B cell (primary cell): ENCODE data around the gene TACO1. TPM values are rescaled to one million over a fixed set of nuclear protein-coding genes. Genes with fewer than 3 reads are reported as not detected.

ENCODE experiments used
- ATAC-seq: fragments of 200-7000 bp; cut with Tn5 transposase; one replicate; pipeline ENCODE4 v1.10.0; 2021; ENCODE audit warnings: low read depth, mild to moderate bottlenecking, moderate number of reproducible peaks, moderate library complexity
- CTCF ChIA-PET: fragments of 350-600 bp; sonication (Branson Sonifier 250); formaldehyde crosslinking; loops from one replicate; lab custom pipeline; 2021; ENCODE audit warnings: antibody characterized with exemption, inconsistent platforms; lab: Charles Lee
- POLR2A ChIA-PET: fragments of 350-600 bp; sonication (Branson Sonifier 250); formaldehyde crosslinking; loops from one replicate; lab custom pipeline; 2021; ENCODE audit warnings: antibody characterized with exemption; lab: Charles Lee
- DNase-seq: peaks from one replicate; pipeline ENCODE4 v3.0.0; 2013
- H2AFZ ChIP-seq: 2 replicates; pipeline ENCODE4 v1.6.1; 2012; ENCODE audit warnings: mild to moderate bottlenecking, low read depth, low read length; ENCODE audit not compliant: insufficient read depth, poor library complexity, severe bottlenecking
- H3K27ac ChIP-seq, 2 donors: 1 replicate in 1 of 2; 2 replicates in 1 of 2; pipeline ENCODE4 v1.5.1; 2012 to 2013; ENCODE audit warnings: low read length in 2 of 2, mild to moderate bottlenecking in 2 of 2, moderate library complexity in 1 of 2
- H3K27me3 ChIP-seq, 4 experiments: fragments of 200-600 bp in 1 of 4; sonication (generic) in 1 of 4; replicated peaks in 1 of 4; 1 replicate in 2 of 4; 2 replicates in 2 of 4; pipeline versions ENCODE4 v1.6.1 to v1.7.0; 2013 to 2016; ENCODE audit warnings: low read length in 3 of 4, mild to moderate bottlenecking in 2 of 4, mixed read lengths in 1 of 4, moderate library complexity in 1 of 4; ENCODE audit not compliant: insufficient read depth in 4 of 4, control insufficient read depth in 3 of 4; ENCODE audit errors: control extremely low read depth in 1 of 4
- H3K36me3 ChIP-seq, 2 experiments: replicated peaks in 1 of 2; 1 replicate in 1 of 2; 2 replicates in 1 of 2; pipeline versions ENCODE4 v1.6.1 to v1.7.1; 2013; ENCODE audit warnings: low read length in 1 of 2; ENCODE audit not compliant: insufficient read depth in 2 of 2, control insufficient read depth in 1 of 2; ENCODE audit errors: control extremely low read depth in 1 of 2, extremely low read depth in 1 of 2
- H3K4me1 ChIP-seq, 2 donors: fragments of 200-600 bp in 1 of 2; sonication (generic) in 1 of 2; 1 replicate in 1 of 2; 2 replicates in 1 of 2; pipeline versions ENCODE4 v1.5.1 to v1.6.1; 2013 to 2017; ENCODE audit warnings: low read length in 2 of 2; ENCODE audit not compliant: control insufficient read depth in 2 of 2, insufficient read depth in 2 of 2
- H3K4me2 ChIP-seq: replicated peaks from 2 replicates; pipeline ENCODE3; 2012; ENCODE audit warnings: mild to moderate bottlenecking, low read depth, low read length; ENCODE audit not compliant: poor library complexity, severe bottlenecking
- H3K4me3 ChIP-seq, 5 experiments: fragments of 200-600 bp in 1 of 5; sonication (generic) in 1 of 5; 1 replicate in 3 of 5; 2 replicates in 2 of 5; pipeline versions ENCODE4 v1.5.1 to v1.7.0; 2011 to 2016; ENCODE audit warnings: low read length in 4 of 5, mild to moderate bottlenecking in 4 of 5, low read depth in 2 of 5, control low read depth in 1 of 5, moderate library complexity in 1 of 5; ENCODE audit not compliant: insufficient read depth in 1 of 5; ENCODE audit errors: control extremely low read depth in 1 of 5, extremely low read depth in 1 of 5
- H3K79me2 ChIP-seq: fragments of 200-600 bp; sonication (generic); one replicate; pipeline ENCODE4 v1.6.0; 2016; ENCODE audit warnings: low read length; ENCODE audit not compliant: control insufficient read depth, insufficient read depth
- H3K9ac ChIP-seq: fragments of 200-600 bp; sonication (generic); 2 replicates; pipeline ENCODE4 v1.6.1; 2017; ENCODE audit warnings: mild to moderate bottlenecking, low read length, moderate library complexity
- H3K9me3 ChIP-seq, 3 donors: one replicate each; pipeline versions ENCODE4 v1.6.1 to v1.7.1; 2013; ENCODE audit warnings: low read length in 2 of 3; ENCODE audit not compliant: control insufficient read depth in 2 of 3, insufficient read depth in 1 of 3; ENCODE audit errors: control extremely low read depth in 1 of 3
- H4K20me1 ChIP-seq: 2 replicates; pipeline ENCODE4 v1.6.0; 2012; ENCODE audit warnings: mild to moderate bottlenecking, low read length; ENCODE audit not compliant: insufficient read depth, control insufficient read depth, poor library complexity, severe bottlenecking
- H3K27ac Mint-ChIP-seq: one replicate; pipeline ENCODE4 v1.8.0; 2021; ENCODE audit warnings: mixed read lengths
- H3K27me3 Mint-ChIP-seq: one replicate; pipeline ENCODE4 v1.8.0; 2021; ENCODE audit warnings: mixed read lengths
- H3K4me1 Mint-ChIP-seq: one replicate; pipeline ENCODE4 v1.8.0; 2021; ENCODE audit warnings: mixed read lengths
- H3K4me3 Mint-ChIP-seq: one replicate; pipeline ENCODE4 v1.8.0; 2021; ENCODE audit warnings: mixed read lengths
- H3K9me3 Mint-ChIP-seq: one replicate; pipeline ENCODE4 v1.8.0; 2022; ENCODE audit warnings: mixed read lengths; ENCODE audit not compliant: insufficient read depth
- CTCF ChIP-seq: fragments of 200-600 bp; IDR thresholded peaks from one replicate; pipeline ENCODE4 v1.8.0; 2022; ENCODE audit warnings: antibody characterized with exemption, mild to moderate bottlenecking
- EZH2 ChIP-seq: IDR thresholded peaks from 2 replicates; pipeline ENCODE4 v1.6.1; 2012; ENCODE audit warnings: borderline replicate concordance, low read depth, mild to moderate bottlenecking, moderate library complexity, low read length; ENCODE audit not compliant: insufficient read depth, poor library complexity, severe bottlenecking
- WGBS: methylation state at CpG from one replicate; pipeline ENCODE4 v1.1.5; 2013; ENCODE audit warnings: missing lambda C conversion rate; ENCODE audit not compliant: insufficient coverage; 5-methylcytosine and 5-hydroxymethylcytosine counted together
- intact Hi-C: fragments of 100-400 bp; cut with micrococcal nuclease; formaldehyde crosslinking; loops from one replicate; pipeline ENCODE4 v1.10.0; 2022
- polyA plus RNA-seq: library from polyadenylated mRNA; depleted of rRNA; stranded (reverse); fragments of >200 nt; gene quantifications from 2 replicates; pipeline ENCODE4 v1.2.3, GENCODE V29; 2012
- total RNA-seq, 2 donors: library from RNA; stranded (reverse); fragments of 120-200 nt in 1 of 2; gene quantifications; 1 replicate in 1 of 2; 2 replicates in 1 of 2; pipeline versions ENCODE4 v1.2.3 to v1.2.4, GENCODE V29; 2013 to 2022

Gene TACO1
- total and polyA plus RNA-seq, 2 donors (not counting 1 experiment from before 2014, with no cell fraction given), result 9.7 to 17.2 TPM

DNA sequence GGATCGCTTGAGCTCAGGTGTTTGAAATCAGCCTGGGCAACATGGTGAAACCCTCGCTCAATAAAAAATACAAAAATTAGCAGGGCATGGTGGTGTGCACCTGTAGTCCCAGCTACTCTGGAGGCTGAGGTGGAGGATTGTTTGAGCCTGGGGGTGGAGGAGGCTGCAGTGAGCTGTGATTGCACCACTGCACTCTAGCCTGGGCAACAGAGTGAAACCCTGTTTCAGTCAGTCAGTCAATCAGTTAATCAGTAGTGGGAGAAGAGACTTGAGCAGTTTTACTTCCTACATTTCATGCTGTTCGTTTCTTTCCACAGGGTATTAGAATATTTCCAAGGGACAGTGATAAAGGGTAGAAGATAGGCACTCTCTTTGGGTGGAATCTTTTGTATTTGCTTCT lies 30.4 kb downstream of the TACO1 start:
- Histone ChIP-seq H3K4me1 (peaks cover 0 to 5% of the 10 kb centered on the region in 2 donors), H3K36me3 (peaks cover 3 to 42% of the 10 kb centered on the region in 2 experiments), H3K4me3 (no peak overlapping the region), H3K4me2 (no peak overlapping the region), H4K20me1 (peaks cover 50% of the 10 kb centered on the region), H3K9me3 (no peaks in the 10 kb centered on the region), H3K27ac (no peak overlapping the region), H2AFZ (no peak overlapping the region), H3K27me3 (no peaks in the 10 kb centered on the region), H3K9ac (no peak overlapping the region), H3K79me2 (peaks cover 66% of the 10 kb centered on the region)
- Mint-ChIP-seq H3K27ac (no peak overlapping the region), H3K4me1 (peaks cover 30% of the 10 kb centered on the region), H3K27me3 (no peaks in the 10 kb centered on the region), H3K4me3 (no peak overlapping the region), H3K9me3 (no peaks in the 10 kb centered on the region)
- CTCF ChIA-PET, result interaction anchor here (0.5 to 1.0 kb wide), 2 partner anchors 51 to 79 kb away, joined by 3 to 4 read pairs; no protein-coding TSS in a partner anchor
- WGBS, result 100% methylated on average over 2 of the region's 3 CpGs
- intact Hi-C loops, result no loop called here
- DNase-seq, result no peak
- POLR2A ChIA-PET, result no interaction called here
- no peak for ATAC-seq
- TF ChIP-seq EZH2 (no peak), CTCF (no peak)

DNA sequence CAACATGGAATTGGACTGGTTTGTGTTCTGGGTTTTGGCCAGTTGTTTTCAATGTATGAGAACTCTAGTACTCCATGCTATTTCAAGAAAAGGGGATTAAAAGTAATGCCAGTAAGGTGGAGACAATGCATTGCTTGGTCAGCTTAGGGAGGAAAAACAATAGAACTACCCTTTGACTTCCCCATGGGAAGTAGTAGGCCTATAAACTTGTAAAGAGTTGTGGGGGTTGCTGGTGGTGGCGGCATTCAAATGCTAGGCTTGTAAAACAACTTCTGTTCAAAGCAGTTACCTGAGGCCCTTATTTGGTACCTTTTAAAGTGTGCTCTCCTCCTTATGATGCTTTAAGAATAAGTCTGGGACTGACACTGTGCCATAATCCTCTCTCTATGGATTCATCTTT lies 30.9 kb downstream of the TACO1 start:
- no peaks in the 10 kb centered on the region for H3K27me3 ChIP-seq
- peaks cover 64% of the 10 kb centered on the region for H3K79me2 ChIP-seq
- intact Hi-C loops, result no loop called here
- H3K9me3 Mint-ChIP-seq, result no peaks in the 10 kb centered on the region
- H3K27ac ChIP-seq, result no peak overlapping the region
- no peak for TF ChIP-seq EZH2
- no peak for TF ChIP-seq CTCF
- no peaks in the 10 kb centered on the region for H3K27me3 Mint-ChIP-seq
- H3K4me2 ChIP-seq, result no peak overlapping the region
- no peak for DNase-seq
- no peaks in the 10 kb centered on the region for H3K9me3 ChIP-seq
- CTCF ChIA-PET, result interaction anchor here (0.5 kb wide), 1 partner anchor 52 kb away, joined by 4 read pairs; no protein-coding TSS in a partner anchor
- no peak overlapping the region for H3K4me3 Mint-ChIP-seq
- POLR2A ChIA-PET, result no interaction called here
- no peak overlapping the region for H3K4me3 ChIP-seq
- ATAC-seq, result no peak
- H3K9ac ChIP-seq, result no peak overlapping the region
- no peak overlapping the region for H2AFZ ChIP-seq
- H3K4me1 Mint-ChIP-seq, result peaks cover 26% of the 10 kb centered on the region
- H3K27ac Mint-ChIP-seq, result no peak overlapping the region
- peaks cover 46% of the 10 kb centered on the region for H4K20me1 ChIP-seq
- WGBS, result 100% methylated on average over 1 of the region's 1 CpG
- peaks cover 0 to 3% of the 10 kb centered on the region in 2 donors for H3K4me1 ChIP-seq
- H3K36me3 ChIP-seq, result peaks cover 3 to 48% of the 10 kb centered on the region in 2 experiments
